ENCODE data around the gene NBPF3. TPM values are rescaled to one million over a fixed set of nuclear protein-coding genes. Genes with fewer than 3 reads are reported as not detected.
"Not testable (repeated sequence)": the region's sequence is repeated elsewhere in the genome, so short reads cannot be mapped to it uniquely, and the experiment has no call there.

Gene NBPF3
- total RNA-seq, 4 donors from 2014 or later = 3.8 to 10.7 (median 6.6) TPM

- intact Hi-C loops (cut with DNase I) = no loop called here
- Histone ChIP-seq H3K36me3 (no peaks in the 10 kb centered on the region), H3K9me3 (no peaks in the 10 kb centered on the region), H3K4me3 (no peak overlapping the region), H3K4me1 (peaks cover 2 to 15% (median 4%) of the 10 kb centered on the region in 3 donors), H3K27me3 (peaks cover 0 to 57% (median 6%) of the 10 kb centered on the region in 4 donors), H3K27ac (no peak overlapping the region)
- TF ChIP-seq POLR2A (IDR thresholded peaks at IDR 0.05) (no peak), CTCF (IDR thresholded peaks at IDR 0.05) (no peak)
- WGBS, 2 donors = 80 to 82% methylated on average over 3 to 5 of the region's 5 CpGs
- no peak for DNase-seq
Measured at GRCh38 chr1:21514245-21514644, 74.3 kb downstream of the NBPF3 start.

GRCh38 chr1:21517161-21517589 is 77.2 kb downstream of the NBPF3 start:
- Histone ChIP-seq H3K27ac (no peak overlapping the region), H3K4me3 (no peak overlapping the region), H3K9me3 (no peaks in the 10 kb centered on the region), H3K36me3 (no peaks in the 10 kb centered on the region), H3K4me1 (peaks cover 0 to 8% (median 0%) of the 10 kb centered on the region in 3 donors), H3K27me3 (peaks cover 0 to 27% (median 0%) of the 10 kb centered on the region in 4 donors)
- TF ChIP-seq CTCF (IDR thresholded peaks at IDR 0.05) = no peak
- no peak for TF ChIP-seq POLR2A (IDR thresholded peaks at IDR 0.05)
- intact Hi-C loops (cut with DNase I) = no loop called here
- 52 to 61% methylated on average over 3 of the region's 3 CpGs for WGBS, 2 donors
- no peak for DNase-seq

- no peak overlapping the region for H3K27ac ChIP-seq
- H3K27me3 ChIP-seq = peaks cover 0 to 20% (median 0%) of the 10 kb centered on the region in 4 donors
- H3K36me3 ChIP-seq = no peaks in the 10 kb centered on the region
- TF ChIP-seq POLR2A (IDR thresholded peaks at IDR 0.05) = no peak
- no peak for TF ChIP-seq CTCF (IDR thresholded peaks at IDR 0.05)
- DNase-seq = no peak
- intact Hi-C loops (cut with DNase I) = no loop called here
- 64 to 73% methylated on average over 12 of the region's 13 CpGs for WGBS, 2 donors
- peaks cover 0 to 8% (median 0%) of the 10 kb centered on the region in 3 donors for H3K4me1 ChIP-seq
- no peak overlapping the region for H3K4me3 ChIP-seq
- H3K9me3 ChIP-seq = no peaks in the 10 kb centered on the region
Measured at GRCh38 chr1:21517660-21518480, 77.9 kb downstream of the NBPF3 start.

- H3K9me3 ChIP-seq = no peaks in the 10 kb centered on the region
- DNase-seq = no peak
- TF ChIP-seq POLR2A (IDR thresholded peaks at IDR 0.05) (no peak), CTCF (IDR thresholded peaks at IDR 0.05) (no peak)
- 79 to 82% methylated on average over 2 to 4 of the region's 16 CpGs for WGBS, 2 donors
- H3K27me3 ChIP-seq = peaks cover 0 to 10% (median 0%) of the 10 kb centered on the region in 4 donors
- H3K27ac ChIP-seq = no peak overlapping the region
- no peaks in the 10 kb centered on the region for H3K36me3 ChIP-seq
- H3K4me3 ChIP-seq = no peak overlapping the region
- H3K4me1 ChIP-seq = peaks cover 0 to 17% (median 6%) of the 10 kb centered on the region in 3 donors
- intact Hi-C loops (cut with DNase I) = no loop called here
Measured at GRCh38 chr1:21518774-21519455, 79.0 kb downstream of the NBPF3 start.

GRCh38 chr1:21519486-21520070 is 79.6 kb downstream of the NBPF3 start:
- H3K4me3 ChIP-seq, H3K9me3 ChIP-seq, H3K27ac ChIP-seq, H3K36me3 ChIP-seq, H3K27me3 ChIP-seq, DNase-seq: not testable (repeated sequence)
- 90 to 94% methylated on average over 9 of the region's 11 CpGs for WGBS, 2 donors
- peaks cover 0 to 21% (median 6%) of the 10 kb centered on the region in 3 donors for H3K4me1 ChIP-seq
- intact Hi-C loops (cut with DNase I) = loop anchor here (10.0 kb wide), 1 partner anchor 135 kb away; no protein-coding TSS in a partner anchor

All from esophagus squamous epithelium (tissue), 5 donors.